ENCODE measurements around the gene MRPL53. TPM values are rescaled to one million over a fixed set of nuclear protein-coding genes. Genes with fewer than 3 reads are reported as not detected.
A peak's percentile ranks its signal among the peaks of the same experiment; 100 is the strongest.

Gene MRPL53
- total and polyA plus RNA-seq, 2 of the 13 experiments (the other 11 are each of a cell fraction or from before 2014, with no cell fraction given): 34.3 to 51.9 TPM

GRCh38 chr2:74503506-74504475 lies 31.3 kb upstream of the MRPL53 start (continued):
- TF ChIP-seq ZNF784 (CRISPR knock-in tag; IDR thresholded peaks at IDR 0.05; ENCODE audit: borderline replicate concordance): peak; percentile 15
- no peak; the same call in 1 of the 2 replicates for TF ChIP-seq ZNF235 (CRISPR knock-in tag; IDR thresholded peaks at IDR 0.05; ENCODE audit: borderline replicate concordance)
- TF ChIP-seq ZNF383 (CRISPR knock-in tag; IDR thresholded peaks at IDR 0.05; ENCODE audit: borderline replicate concordance): no peak
- TF ChIP-seq, protein P1, sequence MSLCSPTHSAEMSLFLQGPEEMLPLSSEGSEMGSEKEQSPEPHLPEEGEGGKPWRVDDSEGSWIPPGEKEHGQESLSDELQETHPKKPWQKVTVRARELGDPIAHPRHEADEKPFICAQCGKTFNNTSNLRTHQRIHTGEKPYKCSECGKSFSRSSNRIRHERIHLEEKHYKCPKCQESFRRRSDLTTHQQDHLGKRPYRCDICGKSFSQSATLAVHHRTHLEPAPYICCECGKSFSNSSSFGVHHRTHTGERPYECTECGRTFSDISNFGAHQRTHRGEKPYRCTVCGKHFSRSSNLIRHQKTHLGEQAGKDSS (CRISPR knock-in tag; IDR thresholded peaks at IDR 0.05; ENCODE audit: borderline replicate concordance, low read depth): no peak; the same call in 1 of the 2 replicates
- no peak for TF ChIP-seq KDM5B (CRISPR knock-in tag; IDR thresholded peaks at IDR 0.05; ENCODE audit: borderline replicate concordance)
- TF ChIP-seq ZNF746 (CRISPR knock-in tag; IDR thresholded peaks at IDR 0.05): no peak
- TF ChIP-seq SUZ12 (IDR thresholded peaks at IDR 0.05; ENCODE audit: low read depth, low read length): no peak
- no peak for TF ChIP-seq HCFC1 (IDR thresholded peaks at IDR 0.05; ENCODE audit: low read depth, low read length)
- TF ChIP-seq HNRNPH1 (optimal IDR thresholded peaks at IDR 0.05; ENCODE audit: low read depth, low read length): no peak
- TF ChIP-seq ARNT (IDR thresholded peaks at IDR 0.05): no peak
- TF ChIP-seq ZSCAN25 (CRISPR knock-in tag; IDR thresholded peaks at IDR 0.05): no peak
- TF ChIP-seq MLXIP (CRISPR knock-in tag; IDR thresholded peaks at IDR 0.05; ENCODE audit: borderline replicate concordance): no peak
- no peak for TF ChIP-seq HBP1 (CRISPR knock-in tag; IDR thresholded peaks at IDR 0.05; ENCODE audit: low read depth)
- no peak for TF ChIP-seq MTF1 (CRISPR knock-in tag; IDR thresholded peaks at IDR 0.05)
- no peak for TF ChIP-seq ZNF17 (CRISPR knock-in tag; IDR thresholded peaks at IDR 0.05)
- TF ChIP-seq TBP (CRISPR knock-in tag; IDR thresholded peaks at IDR 0.05): no peak
- no peak for TF ChIP-seq TRIM24 (CRISPR knock-in tag; IDR thresholded peaks at IDR 0.05)
- 0 out of 2 replicates have a peak, but pooled peaks have one; percentile 9 for TF ChIP-seq MLLT10 (CRISPR knock-in tag; IDR thresholded peaks at IDR 0.05)
- no peak for TF ChIP-seq PHF20 (CRISPR knock-in tag; IDR thresholded peaks at IDR 0.05)
- TF ChIP-seq ZBTB38 (CRISPR knock-in tag; IDR thresholded peaks at IDR 0.05): no peak
- TF ChIP-seq HES4 (CRISPR knock-in tag; IDR thresholded peaks at IDR 0.05; ENCODE audit: borderline replicate concordance): no peak
- TF ChIP-seq ONECUT2 (CRISPR knock-in tag; IDR thresholded peaks at IDR 0.05): no peak
- TF ChIP-seq HOXD1 (CRISPR knock-in tag; IDR thresholded peaks at IDR 0.05): no peak
- TF ChIP-seq CBFB (CRISPR knock-in tag; IDR thresholded peaks at IDR 0.05): no peak
- no peak for TF ChIP-seq JARID2 (CRISPR knock-in tag; IDR thresholded peaks at IDR 0.05; ENCODE audit: insufficient replicate concordance)

Measured in HepG2 (cell line).